Colon (tissue), 2 donors: ENCODE results near the gene ARHGAP25.

Experiments used
- FAIRE-seq: peaks from 2 replicates; lab custom pipeline; 2012; peaks lifted over from hg19 to GRCh38; lab: Jason Lieb, UNC
- donor health status: control.
- donor health status: control.

Gene ARHGAP25

GRCh38 chr2:68767031-68767961 is 32.7 kb downstream of the ARHGAP25 start:
- FAIRE-seq: no peak

GRCh38 chr2:68767996-68768395 is 33.4 kb downstream of the ARHGAP25 start:
- no peak for FAIRE-seq

GRCh38 chr2:68768461-68768860 is 33.9 kb downstream of the ARHGAP25 start:
- no peak for FAIRE-seq

DNA sequence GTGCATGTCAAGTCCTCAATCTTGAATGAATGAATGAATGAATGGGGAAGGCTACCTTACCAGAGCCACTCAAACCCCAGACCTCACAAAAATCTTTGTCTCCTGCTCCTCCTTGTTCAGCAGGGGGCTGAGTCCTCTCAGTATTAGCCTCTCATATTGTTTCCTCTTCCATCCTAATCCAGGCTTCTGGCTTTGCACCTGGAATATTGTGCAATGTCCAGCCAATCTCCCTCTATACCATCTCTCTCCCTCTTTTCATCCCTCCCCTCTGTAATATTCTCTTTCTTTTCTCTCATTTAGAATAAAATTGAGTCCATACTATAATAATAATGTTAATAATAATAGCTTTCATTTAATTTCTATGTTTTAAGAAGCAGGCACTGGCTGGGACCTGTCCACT is 34.3 kb downstream of the ARHGAP25 start:
- no peak for FAIRE-seq

- no peak for FAIRE-seq
These were observed 35.1 kb downstream of the ARHGAP25 start for GRCh38 chr2:68769586-68770270.

DNA sequence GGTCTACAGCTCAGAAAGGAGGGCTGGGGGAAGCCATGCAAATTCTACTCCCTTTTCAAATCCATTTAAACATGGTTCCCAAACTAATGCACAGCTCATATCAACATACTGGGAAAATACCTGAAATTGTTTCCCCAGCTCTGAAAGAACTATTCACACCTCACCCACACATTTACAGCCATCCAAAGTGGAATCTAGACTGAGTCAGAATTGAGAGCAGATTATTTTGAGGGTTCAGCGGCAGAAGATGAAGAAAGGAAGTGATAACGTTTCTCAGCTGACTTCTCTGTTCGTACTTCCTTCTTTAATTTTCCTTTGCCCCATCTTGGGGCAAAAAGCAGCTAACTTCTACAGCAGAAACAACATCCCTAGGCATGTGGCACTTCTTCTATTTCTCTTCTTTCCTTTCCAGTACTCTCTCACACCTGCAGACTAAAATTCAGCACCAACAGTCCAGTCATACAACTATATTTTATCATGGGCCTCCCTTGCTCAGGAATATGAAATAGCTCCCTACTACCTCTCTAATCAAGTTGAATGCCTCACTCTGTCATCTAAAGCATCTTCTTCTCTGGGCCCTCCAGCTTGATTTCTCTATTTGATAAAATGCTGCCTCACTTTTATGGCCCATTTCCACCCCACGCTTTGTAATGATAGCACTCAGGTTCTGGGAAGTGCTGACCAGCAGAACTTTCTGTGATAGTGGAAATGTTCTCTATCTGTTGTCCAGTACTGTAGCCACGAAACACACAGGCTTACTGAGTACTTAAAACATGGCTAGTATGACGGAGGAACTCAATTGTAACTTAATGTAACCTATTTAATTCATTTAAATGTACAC is 35.9 kb downstream of the ARHGAP25 start:
- FAIRE-seq: no peak

- FAIRE-seq: no peak
These were observed 36.7 kb downstream of the ARHGAP25 start for GRCh38 chr2:68771211-68771751.

DNA sequence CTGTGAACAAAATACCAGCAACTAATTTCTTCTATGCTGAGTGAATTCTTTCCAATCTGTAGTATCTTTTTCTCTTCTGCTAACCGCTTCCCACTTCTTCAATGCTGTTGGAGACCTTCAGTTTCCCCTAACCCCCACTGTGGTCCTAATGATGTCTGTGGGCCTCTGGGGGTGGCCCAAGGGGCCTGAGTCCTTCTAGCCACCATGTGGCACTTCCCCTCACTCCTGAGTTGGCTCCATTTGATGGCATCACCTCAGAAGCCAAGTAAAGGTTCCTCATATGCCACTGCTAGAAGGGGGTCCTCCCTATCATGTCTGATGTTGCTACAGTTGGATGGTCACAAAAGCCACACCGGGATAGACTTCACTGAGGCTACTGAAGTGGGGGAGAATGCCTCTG is 37.5 kb downstream of the ARHGAP25 start:
- FAIRE-seq: no peak

GRCh38 chr2:68774569-68775271 is 40.1 kb downstream of the ARHGAP25 start:
- no peak for FAIRE-seq

DNA sequence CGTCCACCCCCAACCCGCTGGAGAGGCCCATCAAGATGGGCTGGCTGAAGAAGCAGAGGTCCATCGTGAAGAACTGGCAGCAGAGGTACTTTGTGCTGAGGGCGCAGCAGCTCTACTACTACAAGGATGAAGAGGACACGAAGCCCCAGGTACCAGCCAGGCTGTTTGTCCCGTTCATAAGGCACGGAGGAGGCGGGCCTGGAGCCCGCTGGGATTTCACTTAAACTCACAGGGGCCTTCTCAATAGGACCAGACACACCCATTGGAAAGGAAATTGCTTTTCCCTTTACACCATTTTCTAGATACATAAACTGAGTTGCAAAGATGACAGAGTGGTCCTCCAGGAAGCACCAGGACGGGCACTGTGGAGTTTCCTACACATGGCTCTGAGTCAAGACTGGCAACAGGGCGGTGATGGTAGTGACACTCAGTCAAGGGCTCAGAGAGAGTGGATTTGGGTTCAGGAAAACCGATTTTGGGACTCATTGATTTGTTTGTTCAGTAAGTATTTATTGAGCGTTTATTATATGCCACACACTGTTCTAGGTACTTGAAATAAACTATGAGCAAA is 40.7 kb downstream of the ARHGAP25 start:
- FAIRE-seq: no peak

- no peak for FAIRE-seq
These were observed 41.5 kb downstream of the ARHGAP25 start for GRCh38 chr2:68776124-68776523.

DNA sequence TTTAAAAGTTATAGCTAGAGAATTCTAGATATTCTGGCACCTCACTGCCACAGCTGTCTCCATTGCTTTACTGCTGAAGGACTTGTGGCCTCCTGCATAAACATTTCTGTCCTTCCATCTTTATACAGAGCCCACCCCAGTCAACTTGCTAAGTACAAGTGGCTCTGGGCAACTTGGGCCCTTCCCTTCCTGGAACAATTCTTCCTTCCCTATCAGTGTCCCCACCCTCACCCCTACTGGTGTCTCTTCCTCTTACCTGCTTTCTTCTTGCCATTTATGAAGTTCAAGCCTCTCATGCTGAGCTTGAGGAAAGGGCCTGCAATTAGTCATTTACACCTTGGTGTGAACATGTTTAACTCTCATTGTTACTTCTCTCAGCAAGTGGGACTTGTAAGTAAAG is 45.0 kb downstream of the ARHGAP25 start:
- no peak for FAIRE-seq

GRCh38 chr2:68784188-68784587 is 49.6 kb downstream of the ARHGAP25 start:
- FAIRE-seq: no peak

- no peak for FAIRE-seq
These were observed 50.3 kb downstream of the ARHGAP25 start for GRCh38 chr2:68784915-68785314.

- FAIRE-seq: no peak
These were observed 52.7 kb downstream of the ARHGAP25 start for GRCh38 chr2:68787356-68787755.

- FAIRE-seq: no peak
These were observed 55.0 kb downstream of the ARHGAP25 start for GRCh38 chr2:68789603-68790002.

DNA sequence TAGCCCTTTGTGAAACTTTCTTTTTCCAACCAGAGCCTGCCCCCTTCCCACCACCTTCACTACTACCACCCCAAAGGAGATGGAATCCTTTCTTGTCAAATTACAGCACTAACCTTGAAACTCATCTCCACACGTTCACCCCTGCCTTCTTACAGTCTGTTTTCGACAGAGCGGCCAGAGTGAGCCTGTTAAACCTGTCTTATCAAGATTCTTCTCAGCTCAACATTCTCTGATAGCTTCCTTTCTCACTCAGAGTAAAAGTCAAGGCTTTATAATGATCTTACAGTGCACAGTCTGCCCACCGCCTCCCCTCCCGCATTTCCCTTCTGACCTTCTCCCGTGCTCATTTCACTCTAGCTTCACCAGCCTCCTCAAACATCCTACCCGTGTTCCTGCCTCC is 56.0 kb downstream of the ARHGAP25 start:
- FAIRE-seq: no peak

GRCh38 chr2:68791914-68792313 is 57.3 kb downstream of the ARHGAP25 start:
- FAIRE-seq: no peak

DNA sequence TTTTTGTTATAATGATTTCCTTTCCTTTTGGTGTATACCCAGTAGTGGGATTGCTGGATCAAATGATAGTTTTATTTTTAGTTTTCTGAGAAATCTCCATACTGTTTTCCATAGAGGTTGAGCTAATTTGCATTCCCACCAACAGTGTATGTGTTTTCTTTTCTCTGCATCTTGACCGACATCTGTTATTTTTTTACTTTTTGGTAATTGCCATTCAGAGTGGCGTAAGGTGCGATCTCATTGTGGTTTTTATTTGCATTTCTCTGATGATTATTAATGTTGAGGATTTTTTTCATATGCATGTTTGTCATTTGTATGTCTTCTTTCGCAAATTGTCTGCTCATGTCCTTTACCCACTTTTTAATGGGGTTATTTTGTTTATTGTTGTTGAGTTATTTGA is 58.1 kb downstream of the ARHGAP25 start:
- FAIRE-seq: no peak

- no peak for FAIRE-seq
These were observed 61.8 kb downstream of the ARHGAP25 start for GRCh38 chr2:68796295-68796905.

GRCh38 chr2:68798569-68798968 is 64.0 kb downstream of the ARHGAP25 start:
- no peak for FAIRE-seq
